Neural cell (in vitro differentiated cells): ENCODE results near the gene NCKAP5. TPM values are rescaled to one million over a fixed set of nuclear protein-coding genes. Genes with fewer than 3 reads are reported as not detected.

Experiments
- H2AFZ ChIP-seq: fragments of 200-600, 300-800 bp; sonication (generic), shearing (Covaris generic); 2 replicates; pipeline ENCODE4 v1.6.0; 2014; ENCODE audit warnings: low read depth, mild to moderate bottlenecking, antibody characterized with exemption, low read length, moderate library complexity
- H3F3A ChIP-seq: fragments of 200-600 bp; shearing (Covaris generic); 2 replicates; pipeline ENCODE4 v1.6.1; 2016; ENCODE audit warnings: mild to moderate bottlenecking, moderate library complexity, mixed read lengths, antibody characterized with exemption, low read length; ENCODE audit not compliant: insufficient read depth, poor library complexity, severe bottlenecking
- H3K27ac ChIP-seq: fragments of 200-600, 300-800 bp; sonication (generic), shearing (Covaris generic); 2 replicates; pipeline ENCODE4 v1.5.1; 2014; ENCODE audit warnings: mild to moderate bottlenecking, low read length, moderate library complexity
- H3K27me3 ChIP-seq: fragments of 300-800, 200-600 bp; sonication (generic), shearing (Covaris generic); 2 replicates; pipeline ENCODE4 v1.6.0; 2014; ENCODE audit warnings: mild to moderate bottlenecking, low read depth, low read length, moderate library complexity; ENCODE audit not compliant: insufficient read depth
- H3K36me3 ChIP-seq: fragments of 300-800, 200-600 bp; sonication (generic), shearing (Covaris generic); 2 replicates; pipeline ENCODE4 v1.5.1; 2014; ENCODE audit warnings: mild to moderate bottlenecking, antibody characterized with exemption, low read length, moderate library complexity; ENCODE audit not compliant: insufficient read depth
- H3K4me2 ChIP-seq: fragments of 300-800, 200-600 bp; sonication (generic), shearing (Covaris generic); 2 replicates; pipeline ENCODE4 v1.6.0; 2014; ENCODE audit warnings: mild to moderate bottlenecking, low read length
- H3K4me3 ChIP-seq: fragments of 300-800, 200-600 bp; sonication (generic), shearing (Covaris generic); 2 replicates; pipeline ENCODE4 v1.5.1; 2014; ENCODE audit warnings: mild to moderate bottlenecking, low read length, moderate library complexity
- H3K79me2 ChIP-seq: fragments of 200-600 bp; shearing (Covaris generic); replicated peaks from 2 replicates; pipeline ENCODE4 v1.6.0; 2014; ENCODE audit warnings: mild to moderate bottlenecking, low read length, moderate library complexity; ENCODE audit not compliant: insufficient read depth
- H3K9ac ChIP-seq: fragments of 300-800, 200-600 bp; sonication (generic), shearing (Covaris generic); 2 replicates; pipeline ENCODE4 v1.6.1; 2016; ENCODE audit warnings: mild to moderate bottlenecking, low read length, mixed read lengths
- H3K9me2 ChIP-seq: fragments of 200-600 bp; shearing (Covaris generic); 2 replicates; pipeline ENCODE4 v1.6.1; 2016; ENCODE audit warnings: mild to moderate bottlenecking, low read length, mixed read lengths; ENCODE audit not compliant: insufficient read depth
- H3K9me3 ChIP-seq: fragments of 200-600, 300-800 bp; sonication (generic), shearing (Covaris generic); 2 replicates; pipeline ENCODE4 v1.6.1; 2016; ENCODE audit warnings: mild to moderate bottlenecking, mixed run types, low read length, moderate library complexity, mixed read lengths
- H4K20me1 ChIP-seq: fragments of 200-600 bp; shearing (Covaris generic); 2 replicates; pipeline ENCODE4 v1.6.1; 2016; ENCODE audit warnings: mild to moderate bottlenecking, mixed run types; ENCODE audit not compliant: insufficient read depth
- EP300 ChIP-seq: fragments of 450-650 bp; conservative IDR thresholded peaks from 2 replicates; pipeline ENCODE4 v1.6.1; 2014; ENCODE audit warnings: antibody characterized with exemption, mild to moderate bottlenecking, moderate library complexity; ENCODE audit not compliant: poor library complexity, severe bottlenecking
- EZH2 ChIP-seq: fragments of 200-600, 300-800 bp; shearing (Covaris generic), sonication (generic); IDR thresholded peaks from 2 replicates; pipeline ENCODE4 v1.6.1; 2014; ENCODE audit warnings: antibody characterized with exemption, low read length, borderline replicate concordance, mild to moderate bottlenecking; ENCODE audit not compliant: insufficient read depth, poor library complexity, severe bottlenecking
- MXI1 ChIP-seq: fragments of 450-650 bp; conservative IDR thresholded peaks from 2 replicates; pipeline ENCODE4 v1.6.1; 2014; ENCODE audit warnings: antibody characterized with exemption, mild to moderate bottlenecking; ENCODE audit not compliant: poor library complexity, severe bottlenecking
- POLR2AphosphoS5 ChIP-seq: IDR thresholded peaks from 2 replicates; pipeline ENCODE4 v1.6.1; 2012
- RAD21 ChIP-seq: fragments of 450-650 bp; conservative IDR thresholded peaks from 2 replicates; pipeline ENCODE4 v1.6.1; 2014; ENCODE audit warnings: antibody characterized with exemption, mild to moderate bottlenecking, moderate library complexity
- SMC3 ChIP-seq: fragments of 450-650 bp; conservative IDR thresholded peaks from 2 replicates; pipeline ENCODE4 v1.6.1; 2014; ENCODE audit warnings: antibody characterized with exemption, mild to moderate bottlenecking, moderate library complexity; ENCODE audit not compliant: poor library complexity
- TAF1 ChIP-seq: IDR thresholded peaks from 2 replicates; pipeline ENCODE4 v1.6.1; 2012; ENCODE audit warnings: low read depth
- polyA plus RNA-seq: library from polyadenylated mRNA; depleted of rRNA; stranded (reverse); fragments of >200 nt; gene quantifications from 2 replicates; pipeline ENCODE4 v1.2.3, GENCODE V29; 2014
- TF ChIP-seq, protein P1 (sequence below): IDR thresholded peaks from 2 replicates; pipeline ENCODE4 v1.6.1; 2012; ENCODE audit warnings: borderline replicate concordance
- TF ChIP-seq, protein P2 (sequence below): fragments of 450-650 bp; IDR thresholded peaks from 2 replicates; pipeline ENCODE4 v1.5.1; 2014; ENCODE audit warnings: antibody characterized with exemption, mild to moderate bottlenecking, moderate library complexity; ENCODE audit not compliant: poor library complexity, severe bottlenecking

NCKAP5 gene
- polyA plus RNA-seq, 1 donor from 2014 or later: 2.4 TPM

DNA sequence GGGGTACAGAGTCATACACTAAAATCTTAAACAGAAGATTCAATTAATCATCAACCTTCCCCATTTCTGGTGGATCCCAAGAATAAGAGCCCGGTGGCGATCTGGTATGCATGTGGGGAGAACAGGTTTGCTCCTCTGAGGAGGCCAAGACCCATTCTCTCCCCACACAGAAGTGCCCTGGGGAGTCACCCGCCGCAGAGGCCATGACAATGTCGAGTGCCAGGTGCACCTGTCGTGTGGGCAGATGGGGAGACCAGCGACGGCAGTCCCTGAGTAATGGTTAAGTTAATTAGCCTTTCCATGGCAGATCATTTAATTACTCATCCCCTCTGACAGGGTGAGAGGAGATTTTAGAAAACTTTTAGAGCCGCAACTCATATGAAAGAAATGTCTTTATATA is 345.0 kb downstream of the NCKAP5 start:
- no peak for TF ChIP-seq RAD21
- TF ChIP-seq, protein P1, sequence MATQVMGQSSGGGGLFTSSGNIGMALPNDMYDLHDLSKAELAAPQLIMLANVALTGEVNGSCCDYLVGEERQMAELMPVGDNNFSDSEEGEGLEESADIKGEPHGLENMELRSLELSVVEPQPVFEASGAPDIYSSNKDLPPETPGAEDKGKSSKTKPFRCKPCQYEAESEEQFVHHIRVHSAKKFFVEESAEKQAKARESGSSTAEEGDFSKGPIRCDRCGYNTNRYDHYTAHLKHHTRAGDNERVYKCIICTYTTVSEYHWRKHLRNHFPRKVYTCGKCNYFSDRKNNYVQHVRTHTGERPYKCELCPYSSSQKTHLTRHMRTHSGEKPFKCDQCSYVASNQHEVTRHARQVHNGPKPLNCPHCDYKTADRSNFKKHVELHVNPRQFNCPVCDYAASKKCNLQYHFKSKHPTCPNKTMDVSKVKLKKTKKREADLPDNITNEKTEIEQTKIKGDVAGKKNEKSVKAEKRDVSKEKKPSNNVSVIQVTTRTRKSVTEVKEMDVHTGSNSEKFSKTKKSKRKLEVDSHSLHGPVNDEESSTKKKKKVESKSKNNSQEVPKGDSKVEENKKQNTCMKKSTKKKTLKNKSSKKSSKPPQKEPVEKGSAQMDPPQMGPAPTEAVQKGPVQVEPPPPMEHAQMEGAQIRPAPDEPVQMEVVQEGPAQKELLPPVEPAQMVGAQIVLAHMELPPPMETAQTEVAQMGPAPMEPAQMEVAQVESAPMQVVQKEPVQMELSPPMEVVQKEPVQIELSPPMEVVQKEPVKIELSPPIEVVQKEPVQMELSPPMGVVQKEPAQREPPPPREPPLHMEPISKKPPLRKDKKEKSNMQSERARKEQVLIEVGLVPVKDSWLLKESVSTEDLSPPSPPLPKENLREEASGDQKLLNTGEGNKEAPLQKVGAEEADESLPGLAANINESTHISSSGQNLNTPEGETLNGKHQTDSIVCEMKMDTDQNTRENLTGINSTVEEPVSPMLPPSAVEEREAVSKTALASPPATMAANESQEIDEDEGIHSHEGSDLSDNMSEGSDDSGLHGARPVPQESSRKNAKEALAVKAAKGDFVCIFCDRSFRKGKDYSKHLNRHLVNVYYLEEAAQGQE: no peak
- no peak for TF ChIP-seq SMC3
- no peak for TF ChIP-seq MXI1
- TF ChIP-seq, protein P2, sequence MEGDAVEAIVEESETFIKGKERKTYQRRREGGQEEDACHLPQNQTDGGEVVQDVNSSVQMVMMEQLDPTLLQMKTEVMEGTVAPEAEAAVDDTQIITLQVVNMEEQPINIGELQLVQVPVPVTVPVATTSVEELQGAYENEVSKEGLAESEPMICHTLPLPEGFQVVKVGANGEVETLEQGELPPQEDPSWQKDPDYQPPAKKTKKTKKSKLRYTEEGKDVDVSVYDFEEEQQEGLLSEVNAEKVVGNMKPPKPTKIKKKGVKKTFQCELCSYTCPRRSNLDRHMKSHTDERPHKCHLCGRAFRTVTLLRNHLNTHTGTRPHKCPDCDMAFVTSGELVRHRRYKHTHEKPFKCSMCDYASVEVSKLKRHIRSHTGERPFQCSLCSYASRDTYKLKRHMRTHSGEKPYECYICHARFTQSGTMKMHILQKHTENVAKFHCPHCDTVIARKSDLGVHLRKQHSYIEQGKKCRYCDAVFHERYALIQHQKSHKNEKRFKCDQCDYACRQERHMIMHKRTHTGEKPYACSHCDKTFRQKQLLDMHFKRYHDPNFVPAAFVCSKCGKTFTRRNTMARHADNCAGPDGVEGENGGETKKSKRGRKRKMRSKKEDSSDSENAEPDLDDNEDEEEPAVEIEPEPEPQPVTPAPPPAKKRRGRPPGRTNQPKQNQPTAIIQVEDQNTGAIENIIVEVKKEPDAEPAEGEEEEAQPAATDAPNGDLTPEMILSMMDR: no peak
- TF ChIP-seq TAF1: no peak
- TF ChIP-seq EZH2: no peak

DNA sequence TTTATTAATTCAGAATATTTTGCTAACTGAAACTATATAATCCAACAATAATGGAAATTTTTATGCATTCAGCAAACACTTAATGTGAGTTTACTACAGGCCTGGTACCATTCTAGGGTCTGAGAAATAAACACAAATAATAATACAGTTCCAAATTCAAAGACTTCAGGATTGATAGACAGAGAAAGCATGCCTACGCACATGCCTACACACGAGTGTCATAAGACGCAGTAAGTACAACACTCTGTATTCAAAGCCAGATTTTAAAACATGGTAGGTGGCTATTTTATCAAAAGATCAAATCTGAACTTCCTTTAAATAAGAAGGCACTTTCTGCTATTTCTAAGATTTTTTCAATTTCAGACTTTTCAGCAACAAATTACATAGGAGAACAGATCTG is 346.9 kb downstream of the NCKAP5 start:
- H3F3A ChIP-seq: no peaks in the 10 kb centered on the region
- H3K36me3 ChIP-seq: no peaks in the 10 kb centered on the region
- no peak overlapping the region for H3K4me3 ChIP-seq
- no peaks in the 10 kb centered on the region for H3K9me3 ChIP-seq
- H3K27me3 ChIP-seq: no peaks in the 10 kb centered on the region
- no peak overlapping the region for H3K4me2 ChIP-seq
- no peak for TF ChIP-seq RAD21
- TF ChIP-seq, protein P1: no peak
- TF ChIP-seq SMC3: no peak
- TF ChIP-seq POLR2AphosphoS5: no peak
- TF ChIP-seq, protein P2: no peak
- TF ChIP-seq EZH2: no peak
- no peak for TF ChIP-seq EP300
- TF ChIP-seq TAF1: no peak
- TF ChIP-seq MXI1: no peak
- no peak overlapping the region for H2AFZ ChIP-seq
- no peaks in the 10 kb centered on the region for H3K9me2 ChIP-seq
- H3K79me2 ChIP-seq: no peaks in the 10 kb centered on the region
- no peak overlapping the region for H3K9ac ChIP-seq
- no peaks in the 10 kb centered on the region for H4K20me1 ChIP-seq
- no peak overlapping the region for H3K27ac ChIP-seq

More for the DNA sequence above, 345.0 kb downstream of the NCKAP5 start:
- H4K20me1 ChIP-seq: no peaks in the 10 kb centered on the region
- H3K79me2 ChIP-seq: no peaks in the 10 kb centered on the region
- no peak overlapping the region for H2AFZ ChIP-seq
- H3K9me2 ChIP-seq: no peaks in the 10 kb centered on the region
- no peak overlapping the region for H3K9ac ChIP-seq
- no peak overlapping the region for H3K27ac ChIP-seq
- no peaks in the 10 kb centered on the region for H3K36me3 ChIP-seq
- no peaks in the 10 kb centered on the region for H3K27me3 ChIP-seq
- H3F3A ChIP-seq: no peaks in the 10 kb centered on the region
- no peaks in the 10 kb centered on the region for H3K9me3 ChIP-seq
- no peak overlapping the region for H3K4me2 ChIP-seq
- no peak overlapping the region for H3K4me3 ChIP-seq
